GM12801 (cell line): ENCODE data around the gene FLAD1.

ENCODE experiments used
- CTCF ChIP-seq: IDR thresholded peaks from one replicate; pipeline ENCODE4 v1.5.1; 2011; ENCODE audit warnings: control low read depth; ENCODE audit not compliant: insufficient read length; ENCODE audit errors: extremely low read depth

The FLAD1 gene

DNA sequence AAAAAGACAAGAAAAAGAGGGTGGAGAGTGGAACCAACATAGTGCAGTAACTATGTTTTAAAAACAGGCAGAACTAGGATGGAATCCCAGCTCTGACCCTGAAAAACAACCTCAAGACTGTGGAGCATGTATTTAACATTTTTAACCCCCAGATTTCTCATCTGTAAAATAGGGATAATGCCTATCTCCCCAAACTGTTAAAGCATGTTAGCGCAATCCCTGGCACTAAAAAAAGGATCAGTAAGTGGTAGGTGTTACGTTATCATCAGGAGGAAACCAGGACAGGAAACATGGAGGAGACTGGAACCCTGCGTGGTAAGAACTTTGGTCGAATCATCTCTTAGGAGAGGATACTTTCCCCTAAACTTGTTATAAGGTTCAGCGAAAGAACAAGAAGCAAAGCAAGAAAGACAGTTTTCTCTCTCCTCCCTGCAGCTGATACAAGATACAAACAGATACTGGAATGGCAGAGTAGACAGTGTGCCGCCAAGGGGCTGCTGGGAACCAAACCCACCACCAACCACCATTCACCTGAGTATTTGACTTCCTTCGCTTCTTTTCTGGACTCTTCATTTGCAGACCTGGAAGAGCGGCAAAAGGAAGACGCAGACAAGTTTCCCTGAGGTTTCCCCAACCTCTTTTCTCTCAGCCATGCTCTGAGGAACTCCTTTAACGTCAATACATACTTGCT is 22.6 kb upstream of the FLAD1 start:
- TF ChIP-seq CTCF, result no peak

DNA sequence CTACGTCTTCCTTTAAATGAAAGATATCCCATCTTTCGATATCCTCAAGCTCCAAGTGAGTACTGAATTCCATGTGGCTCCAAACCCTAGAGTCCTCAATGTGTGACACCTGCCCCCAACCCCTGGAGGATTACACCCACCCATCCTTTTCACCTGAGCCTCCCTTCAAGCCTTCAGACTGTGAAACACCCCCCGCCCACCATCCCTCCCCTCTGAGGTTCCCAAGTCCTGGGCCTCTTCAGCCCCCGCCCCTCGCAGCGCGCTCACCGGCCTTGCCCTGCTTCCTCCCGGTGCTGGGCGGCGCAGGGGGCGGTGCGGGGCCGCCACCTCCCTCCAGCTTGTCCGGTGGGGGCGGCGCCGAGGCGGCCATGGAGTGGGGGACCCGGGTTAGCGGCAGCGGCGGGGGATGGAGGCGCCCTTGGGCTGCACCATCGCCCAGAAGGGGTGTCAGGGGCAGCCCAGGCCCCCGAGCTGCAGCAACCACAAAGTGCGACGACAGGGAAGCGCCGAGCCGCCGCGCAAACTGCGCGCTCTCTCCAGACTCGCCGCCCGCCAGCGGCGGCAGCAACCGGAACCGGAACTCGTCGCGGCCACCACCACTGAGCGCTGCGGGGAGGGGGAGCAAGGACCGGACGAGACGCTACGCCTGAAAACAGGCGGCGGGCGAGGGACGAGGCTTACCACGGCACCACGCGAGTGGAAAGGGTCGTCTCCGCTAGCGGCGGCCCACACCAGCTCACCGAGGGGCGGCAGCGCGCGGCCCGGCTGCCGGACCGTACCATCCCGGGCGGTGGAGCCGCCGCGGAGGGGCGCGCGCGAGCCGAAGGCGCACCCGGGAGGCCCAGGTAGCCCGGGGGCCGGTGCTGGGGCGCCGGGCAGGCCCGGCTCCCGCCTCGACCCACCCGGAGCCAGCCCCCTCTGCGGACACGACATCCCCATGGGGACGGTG is 21.7 kb upstream of the FLAD1 start, which contains the start of gene PYGO2:
PYGO2 (minus strand) TSS at position 576 of the 949 bp plus-strand sequence; CDS start at position 370, 206 bp downstream.
- no peak for TF ChIP-seq CTCF

DNA sequence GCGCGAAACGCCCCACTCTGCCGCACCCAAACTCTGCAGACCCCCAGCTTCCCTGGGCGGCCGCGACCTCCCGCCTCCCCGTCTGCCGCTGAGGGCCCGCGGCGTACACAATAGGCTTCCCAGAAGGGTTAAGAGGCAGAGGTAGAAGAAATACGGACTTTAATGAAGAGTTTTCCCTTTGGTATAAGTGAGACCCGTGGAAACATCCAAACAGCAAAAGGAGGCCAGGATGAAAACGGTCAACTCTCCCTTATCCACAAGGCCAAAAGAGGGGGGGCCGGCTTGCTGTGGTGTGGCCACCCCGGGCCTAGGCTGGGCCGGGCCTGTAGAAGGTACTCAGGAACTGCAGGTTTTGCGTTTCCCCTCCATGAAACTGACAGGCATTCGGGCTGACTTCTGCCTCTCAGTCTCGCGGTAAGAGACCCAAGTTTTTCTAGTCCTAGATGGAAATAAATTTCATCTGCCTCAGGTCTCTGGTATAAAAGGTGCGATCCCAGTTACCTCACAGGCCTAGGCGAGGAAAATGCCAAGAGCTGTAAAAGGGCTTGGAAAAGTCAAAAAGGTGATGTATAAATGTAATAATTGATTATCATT is 20.9 kb upstream of the FLAD1 start:
- TF ChIP-seq CTCF, result no peak

DNA sequence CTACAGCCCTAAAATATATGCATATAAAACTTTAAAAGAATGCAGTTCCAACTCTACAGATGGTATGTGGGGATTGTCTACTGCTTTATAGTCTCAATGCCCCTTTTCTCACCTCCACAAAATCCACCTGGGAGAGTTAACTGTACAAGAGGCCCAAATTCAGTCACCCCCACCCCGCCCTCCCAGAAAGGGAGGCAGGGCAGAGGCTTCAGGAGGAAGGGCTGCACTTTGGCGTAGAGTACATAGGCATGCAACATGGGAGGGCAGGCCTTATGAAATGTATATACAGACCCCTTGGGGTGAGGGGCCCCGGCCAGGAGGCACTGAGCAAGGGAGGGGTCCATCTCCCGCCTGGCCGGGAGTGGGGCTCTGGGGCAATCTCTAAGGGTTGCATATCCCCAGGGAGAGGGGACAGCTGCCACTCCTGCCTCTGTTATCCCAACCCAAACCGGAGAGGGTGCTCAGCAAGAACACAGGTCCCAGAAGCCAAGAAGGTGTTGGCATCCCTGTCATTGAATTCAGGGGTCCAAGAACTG is 20.3 kb upstream of the FLAD1 start:
- TF ChIP-seq CTCF, result no peak

- no peak for TF ChIP-seq CTCF
Measured at GRCh38 chr1:154963643-154964042, 19.5 kb upstream of the FLAD1 start.

GRCh38 chr1:154964359-154964758 is 18.8 kb upstream of the FLAD1 start:
- TF ChIP-seq CTCF, result no peak

DNA sequence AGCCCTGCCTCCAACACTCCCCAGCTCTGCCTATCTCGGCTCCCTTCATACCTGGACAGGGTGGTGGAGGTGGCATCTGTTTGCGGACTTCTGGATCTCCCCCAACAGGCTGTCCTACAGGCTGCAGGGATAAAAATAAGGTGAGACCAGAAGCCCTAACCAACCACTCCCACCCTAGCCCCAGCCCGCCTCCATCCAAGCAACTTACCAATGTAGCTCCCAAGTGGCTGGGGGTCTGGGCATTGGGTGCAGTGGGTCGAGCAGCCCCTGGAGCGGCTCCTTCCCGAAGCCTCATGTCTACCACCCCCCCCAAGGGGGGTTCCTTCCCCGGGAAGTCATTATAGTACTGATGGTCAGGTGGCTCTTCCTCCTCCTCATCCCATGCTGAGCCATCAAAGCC is 17.0 kb upstream of the FLAD1 start:
- TF ChIP-seq CTCF, result no peak
